ENCODE results near the gene TBCD. TPM values are rescaled to one million over a fixed set of nuclear protein-coding genes. Genes with fewer than 3 reads are reported as not detected.

The TBCD gene
- total RNA-seq, 3 donors from 2014 or later = 41.3 to 76.0 (median 55.4) TPM

DNA sequence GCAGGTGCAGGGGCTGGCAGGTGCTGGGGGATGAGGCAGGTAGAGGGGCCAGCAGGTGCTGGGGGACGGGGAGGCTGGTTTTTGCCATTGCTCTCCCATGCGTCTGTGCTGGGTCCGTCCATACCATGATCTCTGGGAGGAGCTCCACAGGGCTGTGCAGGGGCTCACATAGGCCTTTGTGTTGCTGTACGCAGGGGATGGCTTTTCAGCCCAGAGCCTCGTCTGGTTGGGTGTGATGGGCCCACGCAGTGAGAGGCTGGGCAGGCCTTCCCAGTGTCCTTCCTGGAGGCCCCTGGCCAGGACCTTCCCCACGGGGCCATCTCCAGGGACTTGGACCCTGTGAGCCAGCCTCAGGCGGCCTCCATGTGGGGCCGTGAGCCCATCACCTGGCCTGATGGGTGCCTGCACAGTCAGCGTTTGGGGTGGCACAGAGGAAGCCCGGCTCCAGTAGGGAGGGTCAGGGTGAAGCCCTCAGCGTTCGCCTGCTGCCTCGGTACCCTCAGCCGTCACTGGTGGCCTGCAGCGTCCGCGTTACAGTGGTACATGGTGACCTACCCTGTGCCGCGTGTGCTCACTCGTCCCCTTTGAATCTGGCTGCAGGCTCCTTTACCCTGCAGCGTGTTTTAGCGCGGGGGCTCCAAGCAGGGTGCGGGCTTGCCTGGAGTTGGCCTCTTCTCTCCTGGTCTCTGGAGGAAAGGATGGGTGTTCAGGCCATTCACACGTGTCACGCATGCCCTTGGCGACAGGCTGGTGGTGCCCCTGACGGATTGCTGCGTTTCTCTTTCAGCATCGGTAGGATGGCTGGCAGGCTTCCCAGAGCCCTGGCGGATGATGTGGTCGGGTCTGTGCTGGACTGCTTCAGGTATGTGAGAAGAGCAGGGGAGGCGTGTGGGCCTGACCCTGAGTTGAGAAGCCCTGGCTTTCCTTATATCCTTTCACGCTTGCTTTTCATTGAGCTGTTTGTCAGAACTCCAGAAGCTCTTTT lies 57.3 kb downstream of the TBCD start:
- intact Hi-C loops (cut with DNase I, micrococcal nuclease) = no loop called here
- DNase-seq (peak in 2 of 3 donors; percentile 15 to 37), ATAC-seq (no peak)
- TF ChIP-seq, protein P1, sequence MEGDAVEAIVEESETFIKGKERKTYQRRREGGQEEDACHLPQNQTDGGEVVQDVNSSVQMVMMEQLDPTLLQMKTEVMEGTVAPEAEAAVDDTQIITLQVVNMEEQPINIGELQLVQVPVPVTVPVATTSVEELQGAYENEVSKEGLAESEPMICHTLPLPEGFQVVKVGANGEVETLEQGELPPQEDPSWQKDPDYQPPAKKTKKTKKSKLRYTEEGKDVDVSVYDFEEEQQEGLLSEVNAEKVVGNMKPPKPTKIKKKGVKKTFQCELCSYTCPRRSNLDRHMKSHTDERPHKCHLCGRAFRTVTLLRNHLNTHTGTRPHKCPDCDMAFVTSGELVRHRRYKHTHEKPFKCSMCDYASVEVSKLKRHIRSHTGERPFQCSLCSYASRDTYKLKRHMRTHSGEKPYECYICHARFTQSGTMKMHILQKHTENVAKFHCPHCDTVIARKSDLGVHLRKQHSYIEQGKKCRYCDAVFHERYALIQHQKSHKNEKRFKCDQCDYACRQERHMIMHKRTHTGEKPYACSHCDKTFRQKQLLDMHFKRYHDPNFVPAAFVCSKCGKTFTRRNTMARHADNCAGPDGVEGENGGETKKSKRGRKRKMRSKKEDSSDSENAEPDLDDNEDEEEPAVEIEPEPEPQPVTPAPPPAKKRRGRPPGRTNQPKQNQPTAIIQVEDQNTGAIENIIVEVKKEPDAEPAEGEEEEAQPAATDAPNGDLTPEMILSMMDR (IDR thresholded peaks at IDR 0.05) = no peak
- H3K9me3 ChIP-seq = no peaks in the 10 kb centered on the region
- no peak overlapping the region for H3K4me3 ChIP-seq
- no peaks in the 10 kb centered on the region for H3K4me1 ChIP-seq (ENCODE audit: low read depth)
- no peaks in the 10 kb centered on the region for H3K36me3 ChIP-seq (ENCODE audit: low read depth)

DNA sequence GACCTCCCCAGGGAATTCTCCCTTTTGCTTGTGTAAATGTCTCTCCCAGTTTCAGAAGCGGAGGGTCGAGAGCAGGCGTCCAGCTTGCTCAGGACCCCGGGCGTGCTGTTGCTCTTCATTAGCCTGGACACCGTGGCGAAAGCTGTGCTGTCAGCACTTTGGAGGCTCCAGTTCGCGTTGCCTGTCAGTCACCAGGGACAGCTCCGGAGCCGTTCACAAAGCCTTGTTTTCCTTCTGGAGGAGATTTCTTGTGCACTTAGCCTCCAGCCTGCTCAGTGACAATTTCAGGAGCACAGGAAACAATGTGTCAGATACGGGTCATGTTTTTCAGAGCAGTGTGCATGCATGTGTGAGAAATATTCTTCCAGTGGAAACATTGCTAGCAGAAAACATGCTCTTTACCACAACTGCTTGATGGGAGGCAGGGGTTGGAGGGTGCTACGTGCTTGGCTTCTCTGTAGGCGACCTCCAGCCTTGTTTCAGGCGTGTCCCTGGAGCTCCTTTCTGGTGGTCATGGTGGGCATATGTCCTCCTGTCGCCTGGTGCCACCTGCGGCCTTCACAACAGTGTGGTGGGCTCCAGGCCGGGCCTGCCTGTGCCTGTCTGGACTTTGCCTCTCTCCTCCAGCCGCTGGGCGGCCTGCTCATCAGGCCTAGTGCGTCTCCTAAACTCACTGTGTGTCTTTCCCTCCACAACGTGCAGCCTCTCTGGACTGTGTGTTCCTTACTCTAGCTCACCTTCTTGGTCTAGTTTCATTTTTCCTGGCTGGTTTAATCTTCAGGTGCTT lies 59.0 kb downstream of the TBCD start:
- peak in 1 of 3 donors; percentile 37 for DNase-seq
- no peak for ATAC-seq
- H3K4me1 ChIP-seq (ENCODE audit: low read depth) = peaks cover 15% of the 10 kb centered on the region
- no peaks in the 10 kb centered on the region for H3K36me3 ChIP-seq (ENCODE audit: low read depth)
- H3K4me3 ChIP-seq = no peak overlapping the region
- H3K9me3 ChIP-seq = no peaks in the 10 kb centered on the region
- intact Hi-C loops (cut with DNase I, micrococcal nuclease) = no loop called here
- TF ChIP-seq, protein P1 (IDR thresholded peaks at IDR 0.05) = no peak

DNA sequence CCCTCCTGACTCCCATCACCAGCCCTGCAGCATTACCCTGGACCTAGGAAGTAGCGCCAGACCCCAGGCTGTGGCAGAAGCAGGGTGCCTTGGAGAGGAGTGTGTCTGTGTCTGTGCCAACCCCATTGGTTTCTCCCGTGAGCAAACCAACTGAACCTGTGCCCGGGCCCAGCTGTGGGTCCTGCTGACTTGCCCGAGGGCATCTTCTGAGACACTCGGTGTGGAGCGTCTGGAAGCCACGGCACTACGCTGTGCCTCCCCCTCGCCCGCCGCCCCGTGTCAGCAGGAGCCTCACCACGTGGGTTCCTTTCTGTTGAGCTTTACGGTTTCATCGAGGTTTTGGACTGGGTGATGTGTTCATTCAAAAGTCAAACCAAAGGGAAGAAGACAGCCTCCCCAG lies 60.2 kb downstream of the TBCD start:
- intact Hi-C loops (cut with DNase I, micrococcal nuclease) = no loop called here
- Histone ChIP-seq H3K9me3 (no peaks in the 10 kb centered on the region), H3K4me1 (ENCODE audit: low read depth) (peaks cover 16% of the 10 kb centered on the region), H3K4me3 (no peak overlapping the region), H3K36me3 (ENCODE audit: low read depth) (no peaks in the 10 kb centered on the region)
- TF ChIP-seq, protein P1 (IDR thresholded peaks at IDR 0.05) = no peak
- ATAC-seq (no peak), DNase-seq (peak in 1 of 3 donors; percentile 29)

DNA sequence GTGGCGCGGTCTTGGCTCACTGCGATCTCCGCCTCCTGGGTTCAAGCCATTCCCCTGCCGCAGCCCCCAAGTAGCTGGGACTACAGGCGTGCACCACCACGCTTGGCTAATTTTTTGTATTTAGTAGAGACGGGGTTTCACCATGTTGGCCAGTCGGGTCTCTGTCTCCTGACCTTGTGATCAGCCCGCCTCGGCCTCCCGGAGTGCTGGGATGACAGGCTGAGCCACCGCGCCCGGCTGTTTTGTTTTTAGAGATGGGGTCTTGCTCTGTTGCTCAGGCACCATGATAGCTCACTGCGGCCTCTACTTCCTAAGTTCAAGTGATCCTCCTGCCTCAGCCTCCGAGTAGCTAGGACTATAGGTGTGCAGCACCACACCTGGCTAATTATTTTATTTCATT lies 60.7 kb downstream of the TBCD start:
- Histone ChIP-seq H3K4me1 (ENCODE audit: low read depth) (peaks cover 16% of the 10 kb centered on the region), H3K9me3 (no peaks in the 10 kb centered on the region), H3K36me3 (ENCODE audit: low read depth) (no peaks in the 10 kb centered on the region), H3K4me3 (no peak overlapping the region)
- peak in 1 of 3 donors; percentile 28 for DNase-seq
- intact Hi-C loops (cut with DNase I, micrococcal nuclease) = no loop called here
- no peak for ATAC-seq
- TF ChIP-seq, protein P1 (IDR thresholded peaks at IDR 0.05) = no peak

DNA sequence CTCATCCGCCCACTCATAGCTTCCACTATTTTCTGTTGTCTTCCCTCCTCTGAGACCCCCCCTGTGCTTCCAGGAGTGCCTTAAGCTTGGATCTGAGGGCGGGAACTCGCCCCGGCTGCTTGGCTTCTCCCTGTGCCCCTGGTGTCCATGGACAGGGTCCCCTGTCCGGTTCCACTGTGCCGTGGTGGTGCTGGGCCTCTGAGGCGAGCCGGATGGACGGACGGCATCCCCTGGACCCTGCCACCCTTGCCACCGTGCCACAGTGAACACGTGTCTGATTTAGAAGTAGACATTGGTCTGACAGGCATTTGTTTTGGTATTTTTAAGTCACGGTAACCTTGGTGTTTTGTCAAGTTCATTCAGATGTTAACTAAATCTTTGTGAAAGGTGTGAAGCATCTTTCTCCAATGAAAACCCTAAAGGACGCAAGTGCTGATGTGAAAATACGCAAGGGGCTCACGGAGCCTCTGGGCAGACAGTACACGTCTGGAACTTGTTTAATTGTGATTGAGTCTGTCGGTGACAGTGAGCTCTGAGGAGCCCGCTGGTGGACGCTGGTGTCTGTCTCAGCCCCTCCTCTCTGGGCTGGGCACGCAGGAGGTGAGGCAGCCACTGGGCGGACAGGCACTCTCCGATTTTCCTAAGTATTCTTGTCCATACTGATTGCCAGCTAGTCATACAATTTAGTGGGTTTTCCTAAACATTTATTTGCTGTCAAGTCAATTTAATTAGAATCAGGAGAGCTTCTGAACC lies 61.6 kb downstream of the TBCD start:
- ATAC-seq (no peak), DNase-seq (peak in 1 of 3 donors; percentile 22)
- intact Hi-C loops (cut with DNase I, micrococcal nuclease) = no loop called here
- TF ChIP-seq, protein P1 (IDR thresholded peaks at IDR 0.05) = no peak
- Histone ChIP-seq H3K4me1 (ENCODE audit: low read depth) (peaks cover 16% of the 10 kb centered on the region), H3K4me3 (no peak overlapping the region), H3K36me3 (ENCODE audit: low read depth) (no peaks in the 10 kb centered on the region), H3K9me3 (no peaks in the 10 kb centered on the region)

Measured in mucosa of descending colon (tissue), 3 donors.